OCI-LY3 (cell line): ENCODE measurements around the gene MISP.

Source experiments
- H2AFZ ChIP-seq: fragments of 200-600, 300-600 bp; shearing (Covaris generic); 2 replicates; pipeline ENCODE4 v1.6.0; 2014; ENCODE audit warnings: antibody characterized with exemption, low read depth, low read length
- H3K27ac ChIP-seq: fragments of 200-600, 300-600 bp; sonication (generic); 2 replicates; pipeline ENCODE4 v1.5.1; 2014; ENCODE audit warnings: mild to moderate bottlenecking, low read length, moderate library complexity, mixed read lengths
- H3K27me3 ChIP-seq: fragments of 200-600, 300-600 bp; sonication (generic); 2 replicates; pipeline ENCODE4 v1.6.1; 2014; ENCODE audit warnings: low read depth, low read length, mixed read lengths
- H3K36me3 ChIP-seq: fragments of 200-600, 300-600 bp; sonication (generic); replicated peaks from 2 replicates; pipeline ENCODE3; 2014; ENCODE audit warnings: low read depth, low read length, mixed read lengths
- H3K4me1 ChIP-seq: fragments of 300-600, 200-600 bp; sonication (generic); 2 replicates; pipeline ENCODE4 v1.6.1; 2014; ENCODE audit warnings: low read length, mixed read lengths
- H3K4me2 ChIP-seq: fragments of 200-600, 300-600 bp; sonication (generic); 2 replicates; pipeline ENCODE4 v1.6.1; 2014; ENCODE audit warnings: low read length, mixed read lengths
- H3K4me3 ChIP-seq: fragments of 300-600, 200-600 bp; sonication (generic); 2 replicates; pipeline ENCODE4 v1.5.1; 2014; ENCODE audit warnings: antibody characterized with exemption, mild to moderate bottlenecking, low read length, moderate library complexity
- H3K79me2 ChIP-seq: fragments of 300-600, 200-600 bp; shearing (Covaris generic); 2 replicates; pipeline ENCODE4 v1.6.1; 2014; ENCODE audit warnings: mild to moderate bottlenecking, low read length, mixed read lengths
- H3K9ac ChIP-seq: fragments of 300-600, 200-600 bp; shearing (Covaris generic); 2 replicates; pipeline ENCODE4 v1.6.0; 2014; ENCODE audit warnings: mild to moderate bottlenecking, low read length, moderate library complexity
- H3K9me3 ChIP-seq: fragments of 200-600, 300-600 bp; shearing (Covaris generic); 2 replicates; pipeline ENCODE4 v1.6.1; 2014; ENCODE audit warnings: low read length, mixed read lengths; ENCODE audit not compliant: insufficient read depth
- H4K20me1 ChIP-seq: fragments of 200-600, 300-600 bp; sonication (generic); 2 replicates; pipeline ENCODE4 v1.6.1; 2016; ENCODE audit warnings: low read length, mixed read lengths; ENCODE audit not compliant: insufficient read depth
- CTCF ChIP-seq: fragments of 200-600, 300-600 bp; sonication (generic); IDR thresholded peaks from 2 replicates; pipeline ENCODE4 v1.5.1; 2014; ENCODE audit warnings: antibody characterized with exemption, low read length, low read depth
- EZH2phosphoT487 ChIP-seq: fragments of 200-600 bp; shearing (Covaris generic); IDR thresholded peaks from 2 replicates; pipeline ENCODE4 v1.6.1; 2018; ENCODE audit warnings: antibody characterized with exemption, mixed run types, low read depth

The MISP gene

GRCh38 chr19:801030-801860 is 50.3 kb downstream of the MISP start:
- Histone ChIP-seq H3K36me3 (peaks cover 79% of the 10 kb centered on the region), H3K27me3 (no peaks in the 10 kb centered on the region), H3K4me2 (no peak overlapping the region), H3K9me3 (no peaks in the 10 kb centered on the region), H3K27ac (no peak overlapping the region), H4K20me1 (peaks cover 84% of the 10 kb centered on the region), H3K9ac (no peak overlapping the region), H2AFZ (no peak overlapping the region), H3K79me2 (peaks cover 90% of the 10 kb centered on the region), H3K4me3 (no peak overlapping the region), H3K4me1 (peaks cover 12% of the 10 kb centered on the region)
- TF ChIP-seq EZH2phosphoT487, result no peak
- no peak for TF ChIP-seq CTCF

GRCh38 chr19:801861-802497 is 51.1 kb downstream of the MISP start:
- Histone ChIP-seq H3K4me3 (no peak overlapping the region), H3K36me3 (peaks cover 86% of the 10 kb centered on the region), H3K4me2 (no peak overlapping the region), H3K9ac (no peak overlapping the region), H4K20me1 (peaks cover 91% of the 10 kb centered on the region), H3K9me3 (no peaks in the 10 kb centered on the region), H2AFZ (no peak overlapping the region), H3K79me2 (peaks cover 98% of the 10 kb centered on the region), H3K27ac (no peak overlapping the region), H3K27me3 (no peaks in the 10 kb centered on the region), H3K4me1 (peaks cover 12% of the 10 kb centered on the region)
- TF ChIP-seq EZH2phosphoT487 (no peak), CTCF (no peak)

GRCh38 chr19:802498-803098 is 51.7 kb downstream of the MISP start:
- peaks cover 92% of the 10 kb centered on the region for H3K36me3 ChIP-seq
- no peak overlapping the region for H3K4me2 ChIP-seq
- no peak overlapping the region for H3K4me3 ChIP-seq
- TF ChIP-seq CTCF, result no peak
- TF ChIP-seq EZH2phosphoT487, result no peak
- peaks cover 12% of the 10 kb centered on the region for H3K4me1 ChIP-seq
- H3K27me3 ChIP-seq, result no peaks in the 10 kb centered on the region
- no peak overlapping the region for H2AFZ ChIP-seq
- no peak overlapping the region for H3K9ac ChIP-seq
- peaks cover 97% of the 10 kb centered on the region for H4K20me1 ChIP-seq
- H3K27ac ChIP-seq, result no peak overlapping the region
- peaks cover 100% of the 10 kb centered on the region for H3K79me2 ChIP-seq
- H3K9me3 ChIP-seq, result no peaks in the 10 kb centered on the region

GRCh38 chr19:803099-803561 is 52.2 kb downstream of the MISP start:
- Histone ChIP-seq H3K4me1 (peaks cover 12% of the 10 kb centered on the region), H3K4me3 (no peak overlapping the region), H3K27ac (no peak overlapping the region), H3K79me2 (peaks cover 100% of the 10 kb centered on the region), H2AFZ (no peak overlapping the region), H4K20me1 (peaks cover 100% of the 10 kb centered on the region), H3K4me2 (no peak overlapping the region), H3K27me3 (no peaks in the 10 kb centered on the region), H3K36me3 (peaks cover 96% of the 10 kb centered on the region), H3K9ac (no peak overlapping the region), H3K9me3 (no peaks in the 10 kb centered on the region)
- TF ChIP-seq CTCF, result no peak
- TF ChIP-seq EZH2phosphoT487, result no peak
